Testis (tissue), 3 donors: ENCODE data around the gene CENPH. TPM values are rescaled to one million over a fixed set of nuclear protein-coding genes. Genes with fewer than 3 reads are reported as not detected.
"Not testable (repeated sequence)": the region's sequence is repeated elsewhere in the genome, so short reads cannot be mapped to it uniquely, and the experiment has no call there.

Source experiments
- DNase-seq: peaks from one replicate; pipeline ENCODE4 v3.0.0-alpha.2; 2019
- H3K27ac ChIP-seq, 2 donors: fragments of 200-600 bp; sonication (generic); one replicate each; pipeline ENCODE4 v1.5.1; 2019
- H3K27me3 ChIP-seq: fragments of 200-600 bp; sonication (generic); one replicate; pipeline ENCODE4 v1.5.1; 2019
- H3K36me3 ChIP-seq: fragments of 200-600 bp; sonication (generic); one replicate; pipeline ENCODE4 v1.5.1; 2017; ENCODE audit warnings: low read depth; ENCODE audit errors: missing control alignments
- H3K4me1 ChIP-seq: fragments of 200-600 bp; sonication (generic); one replicate; pipeline ENCODE4 v1.5.1; 2019
- H3K4me3 ChIP-seq, 2 donors: fragments of 200-600 bp; sonication (generic); one replicate each; pipeline ENCODE4 v1.5.1; 2017 to 2019
- H3K9me3 ChIP-seq: fragments of 200-600 bp; sonication (generic); one replicate; pipeline ENCODE4 v1.5.1; 2017
- POLR2A ChIP-seq: fragments of 450-650 bp; IDR thresholded peaks from one replicate; pipeline ENCODE4 v1.6.1; 2017; ENCODE audit warnings: antibody characterized with exemption, mild to moderate bottlenecking, moderate library complexity
- WGBS, 2 donors: methylation state at CpG; one replicate each; pipeline ENCODE4 v1.1.5; 2018; 5-methylcytosine and 5-hydroxymethylcytosine counted together
- intact Hi-C: fragments of 100-400 bp; cut with DNase I; formaldehyde crosslinking; loops from one replicate; pipeline ENCODE4 v1.15.1; 2023; ENCODE audit warnings: low total_unique reads
- polyA plus RNA-seq: library from polyadenylated mRNA; stranded (reverse); fragments of 350-450 nt; fragmentation: Illumina TruSeq; extraction: RNeasy Lipid Tissue Mini Kit (QIAGEN cat#74804); gene quantifications from one replicate; pipeline ENCODE4 v1.2.3, GENCODE V29; 2014; ENCODE audit warnings: low read depth, low replicate concordance; ENCODE audit not compliant: insufficient read depth
- total RNA-seq, 2 donors: library from RNA; depleted of rRNA; stranded (reverse); fragments of >200 nt; gene quantifications; one replicate each; pipeline ENCODE4 v1.2.3, GENCODE V29; 2016
- TF ChIP-seq, protein P1 (sequence below), 3 experiments: fragments of 450-650 bp in 2 of 3; fragments of 200-600 bp in 1 of 3; sonication (generic) in 1 of 3; IDR thresholded peaks; one replicate each; pipeline ENCODE4 v1.5.1; 2016 to 2019; ENCODE audit warnings: antibody characterized with exemption in 3 of 3, mild to moderate bottlenecking in 2 of 3, moderate library complexity in 1 of 3

CENPH gene
- total and polyA plus RNA-seq, 3 donors from 2014 or later: 26.9 to 38.9 (median 38.0) TPM

- Histone ChIP-seq H3K27ac (no peak overlapping the region), H3K9me3 (no peaks in the 10 kb centered on the region), H3K36me3 (no peaks in the 10 kb centered on the region), H3K27me3 (no peaks in the 10 kb centered on the region), H3K4me3 (no peak overlapping the region), H3K4me1 (peaks cover 15% of the 10 kb centered on the region)
- intact Hi-C loops: no loop called here
- DNase-seq: no peak
- TF ChIP-seq POLR2A: no peak
- TF ChIP-seq, protein P1, sequence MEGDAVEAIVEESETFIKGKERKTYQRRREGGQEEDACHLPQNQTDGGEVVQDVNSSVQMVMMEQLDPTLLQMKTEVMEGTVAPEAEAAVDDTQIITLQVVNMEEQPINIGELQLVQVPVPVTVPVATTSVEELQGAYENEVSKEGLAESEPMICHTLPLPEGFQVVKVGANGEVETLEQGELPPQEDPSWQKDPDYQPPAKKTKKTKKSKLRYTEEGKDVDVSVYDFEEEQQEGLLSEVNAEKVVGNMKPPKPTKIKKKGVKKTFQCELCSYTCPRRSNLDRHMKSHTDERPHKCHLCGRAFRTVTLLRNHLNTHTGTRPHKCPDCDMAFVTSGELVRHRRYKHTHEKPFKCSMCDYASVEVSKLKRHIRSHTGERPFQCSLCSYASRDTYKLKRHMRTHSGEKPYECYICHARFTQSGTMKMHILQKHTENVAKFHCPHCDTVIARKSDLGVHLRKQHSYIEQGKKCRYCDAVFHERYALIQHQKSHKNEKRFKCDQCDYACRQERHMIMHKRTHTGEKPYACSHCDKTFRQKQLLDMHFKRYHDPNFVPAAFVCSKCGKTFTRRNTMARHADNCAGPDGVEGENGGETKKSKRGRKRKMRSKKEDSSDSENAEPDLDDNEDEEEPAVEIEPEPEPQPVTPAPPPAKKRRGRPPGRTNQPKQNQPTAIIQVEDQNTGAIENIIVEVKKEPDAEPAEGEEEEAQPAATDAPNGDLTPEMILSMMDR (IDR thresholded peaks at IDR 0.05): no peak
- WGBS, 2 donors: 91 to 94% methylated on average over 6 of the region's 6 CpGs
Measured at GRCh38 chr5:69231281-69231680, 41.9 kb downstream of the CENPH start.

GRCh38 chr5:69231851-69232250, 42.5 kb downstream of the CENPH start:
- WGBS, 2 donors: 65 to 72% methylated on average over 2 of the region's 2 CpGs
- Histone ChIP-seq H3K27ac (no peak overlapping the region), H3K4me1 (peaks cover 15% of the 10 kb centered on the region), H3K9me3 (no peaks in the 10 kb centered on the region), H3K36me3 (no peaks in the 10 kb centered on the region), H3K27me3 (no peaks in the 10 kb centered on the region), H3K4me3 (no peak overlapping the region)
- DNase-seq: no peak
- no peak for TF ChIP-seq POLR2A
- TF ChIP-seq, protein P1 (IDR thresholded peaks at IDR 0.05): no peak
- intact Hi-C loops: no loop called here

DNA sequence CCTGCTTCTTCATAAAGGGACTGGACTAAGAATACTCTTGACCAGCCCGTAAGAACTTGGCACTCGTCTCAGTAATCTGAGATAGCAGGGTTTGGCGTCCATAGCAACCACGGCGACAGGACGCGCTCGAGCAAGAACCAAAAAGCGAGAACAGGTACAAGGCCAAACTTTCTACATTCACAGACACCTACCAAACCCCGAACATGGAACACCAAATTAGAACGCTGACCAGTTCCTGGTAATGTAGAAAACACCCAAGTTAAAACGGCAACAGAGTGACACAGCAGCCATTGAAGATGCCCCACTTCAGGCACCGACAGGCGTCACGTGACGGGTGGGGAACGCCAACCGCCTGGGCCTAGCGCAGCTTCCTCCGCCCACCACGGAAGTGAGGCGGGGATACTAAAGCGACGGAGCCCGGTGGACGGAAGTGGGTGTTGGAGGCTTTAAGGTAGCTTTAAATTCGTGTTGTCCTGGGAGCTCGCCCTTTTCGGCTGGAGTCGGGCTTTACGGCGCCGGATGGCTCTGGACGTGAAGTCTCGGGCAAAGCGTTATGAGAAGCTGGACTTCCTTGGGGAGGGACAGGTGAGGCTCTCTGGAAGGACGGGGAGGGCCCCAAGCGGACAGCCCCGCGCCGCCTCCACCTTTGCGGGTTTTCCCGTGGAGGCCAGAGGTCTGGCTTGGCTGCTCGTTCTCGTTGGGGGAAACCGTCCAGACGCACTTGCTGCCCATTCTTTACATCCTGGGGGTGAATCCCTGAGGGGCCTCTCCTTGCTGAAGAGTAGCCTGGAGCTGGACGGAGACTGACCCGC, 45.3 kb downstream of the CENPH start, which contains the start of gene CDK7:
TSS of gene CDK7 (plus strand) at position 430 of the 812 bp plus-strand sequence. CDS start at position 520, 90 bp downstream.
- intact Hi-C loops: no loop called here
- DNase-seq: peak; percentile 97
- WGBS, 2 donors: 1% methylated on average over 38 to 49 of the region's 49 CpGs

DNA sequence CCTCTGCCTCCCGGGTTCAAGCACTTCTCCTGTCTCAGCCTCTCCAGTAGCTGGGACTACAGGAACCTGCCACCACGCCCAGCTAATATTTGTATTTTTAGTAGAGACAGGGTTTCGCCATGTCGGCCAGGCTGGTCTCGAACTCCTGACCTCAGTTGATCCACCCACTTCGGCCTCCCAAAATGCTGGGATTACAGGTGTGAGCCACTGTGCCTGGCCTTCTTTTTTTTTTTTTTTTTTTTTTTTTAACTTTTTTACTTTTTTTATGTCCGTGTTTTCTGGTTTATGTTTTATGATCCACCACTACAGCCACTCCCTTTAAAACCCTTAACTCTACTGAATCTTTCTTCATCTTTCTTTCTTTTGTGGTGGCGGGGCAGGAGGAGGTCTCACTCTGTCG, 47.4 kb downstream of the CENPH start:
- intact Hi-C loops, H3K27me3 ChIP-seq, H3K36me3 ChIP-seq, H3K27ac ChIP-seq, H3K4me3 ChIP-seq, DNase-seq, H3K9me3 ChIP-seq: not testable (repeated sequence)
- 92 to 93% methylated on average over 9 of the region's 9 CpGs for WGBS, 2 donors
- H3K4me1 ChIP-seq: peaks cover 15% of the 10 kb centered on the region

More for the DNA sequence above, 45.3 kb downstream of the CENPH start, which contains the start of gene CDK7:
- no peaks in the 10 kb centered on the region for H3K27me3 ChIP-seq
- H3K4me3 ChIP-seq: peak within 1 kb of the TSS; percentile 81 to 86
- no peaks in the 10 kb centered on the region for H3K9me3 ChIP-seq
- TF ChIP-seq, protein P1 (IDR thresholded peaks at IDR 0.05): no peak
- TF ChIP-seq POLR2A: no peak
- H3K36me3 ChIP-seq: no peaks in the 10 kb centered on the region
- peak within 1 kb of the TSS; percentile 80 to 82 for H3K27ac ChIP-seq
- H3K4me1 ChIP-seq: peaks cover 15% of the 10 kb centered on the region

GRCh38 chr5:69237877-69238276, 48.5 kb downstream of the CENPH start:
- H3K4me1 ChIP-seq: peaks cover 15% of the 10 kb centered on the region
- DNase-seq: no peak
- H3K9me3 ChIP-seq: no peaks in the 10 kb centered on the region
- H3K27me3 ChIP-seq: no peaks in the 10 kb centered on the region
- no peaks in the 10 kb centered on the region for H3K36me3 ChIP-seq
- no peak overlapping the region for H3K27ac ChIP-seq
- 88 to 95% methylated on average over 3 of the region's 3 CpGs for WGBS, 2 donors
- TF ChIP-seq POLR2A: no peak
- TF ChIP-seq, protein P1 (IDR thresholded peaks at IDR 0.05): no peak
- intact Hi-C loops: no loop called here
- H3K4me3 ChIP-seq: no peak overlapping the region
